ENCODE data around the gene MAB21L3.

The MAB21L3 gene

DNA sequence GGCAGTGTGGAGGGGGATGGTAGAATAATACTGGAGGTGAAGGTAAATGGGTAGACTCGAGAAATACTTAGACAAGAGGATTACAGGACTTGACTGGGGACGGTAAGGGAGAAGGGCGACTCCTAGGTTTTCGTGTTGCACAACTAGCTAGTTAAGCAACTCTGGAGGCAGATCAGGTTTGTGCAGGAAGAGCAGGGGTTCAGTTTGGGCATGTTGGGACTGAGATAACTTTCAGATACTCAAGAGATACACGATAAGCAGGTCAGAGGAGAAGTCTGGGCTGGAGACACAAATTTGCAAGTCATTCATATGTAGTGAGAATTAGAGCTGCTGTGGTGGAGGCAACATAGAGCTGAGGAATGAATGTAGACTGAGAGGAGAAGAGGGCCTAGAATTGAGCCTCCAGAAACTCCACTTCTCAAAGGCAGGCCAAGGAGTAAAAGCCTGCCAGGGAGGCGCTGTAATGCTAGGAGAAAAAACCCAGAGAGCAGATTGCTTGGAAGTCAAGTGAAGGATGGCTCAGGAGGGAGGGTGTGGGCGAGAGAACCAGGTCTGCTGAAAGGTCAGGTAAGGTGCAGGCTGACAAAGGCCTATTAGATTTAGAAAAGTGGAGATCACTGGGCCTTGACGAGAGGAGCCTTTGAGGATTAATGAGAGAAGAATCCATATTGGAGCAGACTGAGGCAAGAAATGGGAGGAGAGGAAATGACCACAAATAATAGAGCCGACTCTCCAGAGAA lies 20.8 kb downstream of the MAB21L3 start:
- TF ChIP-seq, protein P1, sequence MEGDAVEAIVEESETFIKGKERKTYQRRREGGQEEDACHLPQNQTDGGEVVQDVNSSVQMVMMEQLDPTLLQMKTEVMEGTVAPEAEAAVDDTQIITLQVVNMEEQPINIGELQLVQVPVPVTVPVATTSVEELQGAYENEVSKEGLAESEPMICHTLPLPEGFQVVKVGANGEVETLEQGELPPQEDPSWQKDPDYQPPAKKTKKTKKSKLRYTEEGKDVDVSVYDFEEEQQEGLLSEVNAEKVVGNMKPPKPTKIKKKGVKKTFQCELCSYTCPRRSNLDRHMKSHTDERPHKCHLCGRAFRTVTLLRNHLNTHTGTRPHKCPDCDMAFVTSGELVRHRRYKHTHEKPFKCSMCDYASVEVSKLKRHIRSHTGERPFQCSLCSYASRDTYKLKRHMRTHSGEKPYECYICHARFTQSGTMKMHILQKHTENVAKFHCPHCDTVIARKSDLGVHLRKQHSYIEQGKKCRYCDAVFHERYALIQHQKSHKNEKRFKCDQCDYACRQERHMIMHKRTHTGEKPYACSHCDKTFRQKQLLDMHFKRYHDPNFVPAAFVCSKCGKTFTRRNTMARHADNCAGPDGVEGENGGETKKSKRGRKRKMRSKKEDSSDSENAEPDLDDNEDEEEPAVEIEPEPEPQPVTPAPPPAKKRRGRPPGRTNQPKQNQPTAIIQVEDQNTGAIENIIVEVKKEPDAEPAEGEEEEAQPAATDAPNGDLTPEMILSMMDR (IDR thresholded peaks at IDR 0.05; ENCODE audit: unreplicated experiment in 3 of 3) = no peak

GRCh38 chr1:116133696-116134475 lies 22.7 kb downstream of the MAB21L3 start:
- Mint-ChIP-seq H3K4me1 (no peaks in the 10 kb centered on the region), H3K36me3 (ENCODE audit: low read depth) (no peaks in the 10 kb centered on the region), H3K4me3 (no peak overlapping the region), H3K9me3 (peaks cover 8% of the 10 kb centered on the region), H3K27ac (no peak overlapping the region), H3K27me3 (ENCODE audit: low read depth) (peaks cover 4% of the 10 kb centered on the region)
- TF ChIP-seq, protein P1 (IDR thresholded peaks at IDR 0.05; ENCODE audit: unreplicated experiment in 3 of 3) = no peak

More for the DNA sequence above, 20.8 kb downstream of the MAB21L3 start:
- H3K9me3 Mint-ChIP-seq = peaks cover 8% of the 10 kb centered on the region
- H3K4me3 Mint-ChIP-seq = no peak overlapping the region
- no peaks in the 10 kb centered on the region for H3K4me1 Mint-ChIP-seq
- peaks cover 8% of the 10 kb centered on the region for H3K27me3 Mint-ChIP-seq (ENCODE audit: low read depth)
- no peaks in the 10 kb centered on the region for H3K36me3 Mint-ChIP-seq (ENCODE audit: low read depth)
- no peak overlapping the region for H3K27ac Mint-ChIP-seq

- no peaks in the 10 kb centered on the region for H3K4me1 Mint-ChIP-seq
- H3K9me3 Mint-ChIP-seq = peaks cover 11% of the 10 kb centered on the region
- TF ChIP-seq, protein P1 (IDR thresholded peaks at IDR 0.05; ENCODE audit: unreplicated experiment in 3 of 3) = no peak
Observed at GRCh38 chr1:116134476-116134773, 23.2 kb downstream of the MAB21L3 start.

GRCh38 chr1:116138277-116138792 lies 27.1 kb downstream of the MAB21L3 start:
- no peaks in the 10 kb centered on the region for H3K36me3 Mint-ChIP-seq (ENCODE audit: low read depth)
- H3K27me3 Mint-ChIP-seq (ENCODE audit: low read depth) = peaks cover 3% of the 10 kb centered on the region
- no peak overlapping the region for H3K4me3 Mint-ChIP-seq
- H3K27ac Mint-ChIP-seq = no peak overlapping the region
- peaks cover 12% of the 10 kb centered on the region for H3K9me3 Mint-ChIP-seq
- H3K4me1 Mint-ChIP-seq = no peaks in the 10 kb centered on the region
- TF ChIP-seq, protein P1 (IDR thresholded peaks at IDR 0.05; ENCODE audit: unreplicated experiment in 3 of 3) = no peak

More at GRCh38 chr1:116134476-116134773, 23.2 kb downstream of the MAB21L3 start:
- H3K27ac Mint-ChIP-seq = no peak overlapping the region
- H3K4me3 Mint-ChIP-seq = no peak overlapping the region
- H3K27me3 Mint-ChIP-seq (ENCODE audit: low read depth) = peaks cover 3% of the 10 kb centered on the region
- H3K36me3 Mint-ChIP-seq (ENCODE audit: low read depth) = no peaks in the 10 kb centered on the region

DNA sequence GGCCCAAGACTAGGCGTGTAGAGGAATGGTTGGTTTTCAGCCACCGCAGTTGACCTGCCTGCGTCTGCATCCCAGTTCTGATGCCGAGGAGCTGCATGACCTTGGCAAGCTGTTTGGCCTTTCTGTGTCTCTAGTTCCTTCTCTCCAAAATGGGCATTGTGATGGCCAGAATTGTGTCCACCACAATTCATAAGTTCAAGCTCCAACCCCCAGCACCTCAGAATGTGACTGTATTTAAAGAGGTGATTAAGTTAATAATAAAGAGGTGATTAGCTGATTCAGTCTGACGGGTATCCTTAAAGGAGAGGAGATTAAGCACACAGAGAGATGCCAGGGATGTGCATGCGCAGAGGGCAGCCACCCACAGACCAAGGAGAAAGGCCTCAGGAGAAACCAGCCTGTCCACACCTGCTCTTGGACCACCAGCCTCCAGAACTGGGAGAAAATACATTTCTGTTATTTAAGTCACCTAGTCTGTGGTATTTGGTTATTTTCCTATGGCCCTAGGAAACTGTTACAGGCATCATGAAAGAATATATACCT lies 28.5 kb downstream of the MAB21L3 start:
- peaks cover 13% of the 10 kb centered on the region for H3K9me3 Mint-ChIP-seq
- peaks cover 3% of the 10 kb centered on the region for H3K27me3 Mint-ChIP-seq (ENCODE audit: low read depth)
- H3K4me1 Mint-ChIP-seq = no peaks in the 10 kb centered on the region
- H3K27ac Mint-ChIP-seq = no peak overlapping the region
- H3K36me3 Mint-ChIP-seq (ENCODE audit: low read depth) = peaks cover 4% of the 10 kb centered on the region
- no peak overlapping the region for H3K4me3 Mint-ChIP-seq
- TF ChIP-seq, protein P1 (IDR thresholded peaks at IDR 0.05; ENCODE audit: unreplicated experiment in 3 of 3) = no peak

Measured in nephron (organoid).